ENCODE results near the gene PHACTR4. TPM values are rescaled to one million over a fixed set of nuclear protein-coding genes. Genes with fewer than 3 reads are reported as not detected.
A peak's percentile ranks its signal among the peaks of the same experiment; 100 is the strongest.

Gene PHACTR4
- total and polyA plus RNA-seq, 2 of the 13 experiments (the other 11 are each of a cell fraction or from before 2014, with no cell fraction given): 13.9 to 17.1 TPM

DNA sequence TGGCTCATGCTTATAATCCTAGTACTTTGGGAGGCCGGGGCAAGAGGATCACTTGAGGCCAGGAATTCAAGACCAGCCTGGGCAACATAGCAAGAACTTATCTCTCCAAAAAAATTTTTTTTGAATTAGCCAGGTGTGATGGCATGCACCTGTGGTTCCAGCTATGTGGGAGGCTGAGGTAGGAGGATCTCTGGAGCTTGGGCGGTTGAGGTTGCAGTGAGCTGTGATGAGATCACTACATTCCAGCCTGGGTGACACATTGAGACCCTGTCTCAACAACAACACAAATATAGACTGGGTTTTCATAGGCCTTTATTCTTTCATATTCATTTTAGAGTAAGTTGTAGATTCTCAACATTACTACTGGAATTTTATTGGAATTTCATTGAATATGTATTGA is 27.9 kb upstream of the PHACTR4 start:
- POLR2A ChIA-PET: interaction anchor here (1.0 to 2.9 kb wide), 3 partner anchors 12 to 395 kb away, joined by 3 to 11 read pairs (median 3); partner anchors contain the start of genes MED18 and YTHDF2
- in situ Hi-C loops (cut with HindIII; ENCODE audit: extremely low pct_ligation_motif_present, low pct_unique_long_range_greater_than_20kb): no loop called here

More for the DNA sequence above, 27.9 kb upstream of the PHACTR4 start:
- FAIRE-seq (no peak), ATAC-seq (no peak), DNase-seq (ENCODE audit: low spot score) (no peak)
- TF ChIP-seq, protein P1, sequence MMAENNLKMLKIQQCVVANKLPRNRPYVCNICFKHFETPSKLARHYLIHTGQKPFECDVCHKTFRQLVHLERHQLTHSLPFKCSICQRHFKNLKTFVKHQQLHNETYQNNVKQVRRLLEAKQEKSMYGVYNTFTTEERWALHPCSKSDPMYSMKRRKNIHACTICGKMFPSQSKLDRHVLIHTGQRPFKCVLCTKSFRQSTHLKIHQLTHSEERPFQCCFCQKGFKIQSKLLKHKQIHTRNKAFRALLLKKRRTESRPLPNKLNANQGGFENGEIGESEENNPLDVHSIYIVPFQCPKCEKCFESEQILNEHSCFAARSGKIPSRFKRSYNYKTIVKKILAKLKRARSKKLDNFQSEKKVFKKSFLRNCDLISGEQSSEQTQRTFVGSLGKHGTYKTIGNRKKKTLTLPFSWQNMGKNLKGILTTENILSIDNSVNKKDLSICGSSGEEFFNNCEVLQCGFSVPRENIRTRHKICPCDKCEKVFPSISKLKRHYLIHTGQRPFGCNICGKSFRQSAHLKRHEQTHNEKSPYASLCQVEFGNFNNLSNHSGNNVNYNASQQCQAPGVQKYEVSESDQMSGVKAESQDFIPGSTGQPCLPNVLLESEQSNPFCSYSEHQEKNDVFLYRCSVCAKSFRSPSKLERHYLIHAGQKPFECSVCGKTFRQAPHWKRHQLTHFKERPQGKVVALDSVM (CRISPR knock-in tag; IDR thresholded peaks at IDR 0.05): 0 out of 2 replicates have a peak, but pooled peaks have one; percentile 25
- TF ChIP-seq FOSL2 (CRISPR knock-in tag; IDR thresholded peaks at IDR 0.05) (0 out of 2 replicates have a peak, but pooled peaks have one; percentile 11), HNRNPLL (IDR thresholded peaks at IDR 0.05; ENCODE audit: low read depth, low read length, poor library complexity, severe bottlenecking) (no peak), ZNF747 (CRISPR knock-in tag; IDR thresholded peaks at IDR 0.05; ENCODE audit: borderline replicate concordance) (no peak)
- TF ChIP-seq, protein P2, sequence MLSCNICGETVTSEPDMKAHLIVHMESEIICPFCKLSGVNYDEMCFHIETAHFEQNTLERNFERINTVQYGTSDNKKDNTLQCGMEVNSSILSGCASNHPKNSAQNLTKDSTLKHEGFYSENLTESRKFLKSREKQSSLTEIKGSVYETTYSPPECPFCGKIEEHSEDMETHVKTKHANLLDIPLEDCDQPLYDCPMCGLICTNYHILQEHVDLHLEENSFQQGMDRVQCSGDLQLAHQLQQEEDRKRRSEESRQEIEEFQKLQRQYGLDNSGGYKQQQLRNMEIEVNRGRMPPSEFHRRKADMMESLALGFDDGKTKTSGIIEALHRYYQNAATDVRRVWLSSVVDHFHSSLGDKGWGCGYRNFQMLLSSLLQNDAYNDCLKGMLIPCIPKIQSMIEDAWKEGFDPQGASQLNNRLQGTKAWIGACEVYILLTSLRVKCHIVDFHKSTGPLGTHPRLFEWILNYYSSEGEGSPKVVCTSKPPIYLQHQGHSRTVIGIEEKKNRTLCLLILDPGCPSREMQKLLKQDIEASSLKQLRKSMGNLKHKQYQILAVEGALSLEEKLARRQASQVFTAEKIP (CRISPR knock-in tag; IDR thresholded peaks at IDR 0.05; ENCODE audit: borderline replicate concordance): no peak
- TF ChIP-seq, protein P3, sequence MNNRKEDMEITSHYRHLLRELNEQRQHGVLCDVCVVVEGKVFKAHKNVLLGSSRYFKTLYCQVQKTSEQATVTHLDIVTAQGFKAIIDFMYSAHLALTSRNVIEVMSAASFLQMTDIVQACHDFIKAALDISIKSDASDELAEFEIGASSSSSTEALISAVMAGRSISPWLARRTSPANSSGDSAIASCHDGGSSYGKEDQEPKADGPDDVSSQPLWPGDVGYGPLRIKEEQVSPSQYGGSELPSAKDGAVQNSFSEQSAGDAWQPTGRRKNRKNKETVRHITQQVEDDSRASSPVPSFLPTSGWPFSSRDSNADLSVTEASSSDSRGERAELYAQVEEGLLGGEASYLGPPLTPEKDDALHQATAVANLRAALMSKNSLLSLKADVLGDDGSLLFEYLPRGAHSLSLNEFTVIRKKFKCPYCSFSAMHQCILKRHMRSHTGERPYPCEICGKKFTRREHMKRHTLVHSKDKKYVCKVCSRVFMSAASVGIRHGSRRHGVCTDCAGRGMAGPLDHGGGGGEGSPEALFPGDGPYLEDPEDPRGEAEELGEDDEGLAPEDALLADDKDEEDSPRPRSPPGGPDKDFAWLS (CRISPR knock-in tag; IDR thresholded peaks at IDR 0.05; ENCODE audit: borderline replicate concordance): no peak
- H3K4me2 ChIP-seq (ENCODE audit: low read depth, low read length): no peak overlapping the region
- H3K36me3 ChIP-seq (replicated peaks in 1 of 2; ENCODE audit: control insufficient read depth in 1 of 2, insufficient read depth in 2 of 2, low read length in 2 of 2): no peaks in the 10 kb centered on the region
- H3K4me1 ChIP-seq (ENCODE audit: insufficient read depth, low read length): peaks cover 12% of the 10 kb centered on the region
- no peak overlapping the region for H3K27ac ChIP-seq (ENCODE audit: extremely low read length, insufficient read depth, low read length)
- H3K79me2 ChIP-seq (ENCODE audit: insufficient read depth, low read length): no peaks in the 10 kb centered on the region
- CTCF ChIA-PET (ENCODE audit: low intra/inter-chr PET ratio, low total read pairs): no interaction called here
- no peaks in the 10 kb centered on the region for H3K9me3 ChIP-seq (ENCODE audit: low read length)
- H3K4me3 ChIP-seq (replicated peaks in 1 of 3; ENCODE audit: insufficient read depth in 1 of 3, low read depth in 2 of 3, low read length in 3 of 3): no peak overlapping the region
- no TSS peak for BruUV-seq (replicated peaks)
- no peaks in the 10 kb centered on the region for H4K20me1 ChIP-seq (ENCODE audit: insufficient read depth, low read length)
- 94% methylated on average over 2 of the region's 2 CpGs for WGBS (ENCODE audit: low lambda C conversion rate)
- no peaks in the 10 kb centered on the region for H3K27me3 ChIP-seq (ENCODE audit: control insufficient read depth in 1 of 2, insufficient read depth in 2 of 2, low read length in 2 of 2)
- intact Hi-C loops (cut with micrococcal nuclease; ENCODE audit: unreplicated experiment): no loop called here
- H3K9ac ChIP-seq (ENCODE audit: insufficient read depth, low read depth, low read length): no peak overlapping the region
- H2AFZ ChIP-seq (ENCODE audit: low read length): no peak overlapping the region
